Right lobe of liver (tissue), 6 donors: ENCODE measurements around the gene VAMP8. TPM values are rescaled to one million over a fixed set of nuclear protein-coding genes. Genes with fewer than 3 reads are reported as not detected.
A peak's percentile ranks its signal among the peaks of the same experiment; 100 is the strongest.

Experiments used
- ATAC-seq, 4 donors: fragments of 200-7000 bp; cut with Tn5 transposase; one replicate each; pipeline ENCODE4 v1.9.1; 2020; ENCODE audit warnings: mild to moderate bottlenecking in 4 of 4, moderate library complexity in 4 of 4
- DNase-seq, 3 donors: peaks; one replicate each; pipeline ENCODE4 v3.0.0-alpha.2; 2020
- H3K27ac ChIP-seq, 3 donors: fragments of 200-600 bp; one replicate each; pipeline ENCODE4 v1.8.0; 2022
- H3K27me3 ChIP-seq, 2 donors: fragments of 200-600 bp; one replicate each; pipeline ENCODE4 v1.8.0; 2022
- H3K36me3 ChIP-seq, 4 donors: fragments of 200-600 bp; sonication (generic) in 1 of 4; one replicate each; pipeline versions ENCODE4 v1.5.1 to v1.8.0; 2017 to 2022; ENCODE audit warnings: control low read depth in 1 of 4
- H3K4me1 ChIP-seq, 4 donors: fragments of 200-600 bp; sonication (generic) in 1 of 4; one replicate each; pipeline versions ENCODE4 v1.5.1 to v1.8.0; 2017 to 2022; ENCODE audit warnings: control low read depth in 1 of 4
- H3K4me3 ChIP-seq, 3 donors: fragments of 200-600 bp; one replicate each; pipeline ENCODE4 v1.8.0; 2022
- H3K9me3 ChIP-seq, 4 donors: fragments of 200-600 bp; sonication (generic) in 1 of 4; one replicate each; pipeline versions ENCODE4 v1.5.1 to v1.8.0; 2017 to 2022; ENCODE audit warnings: control low read depth in 1 of 4
- CTCF ChIP-seq, 4 donors: fragments of 200-600 bp in 3 of 4; fragments of 450-650 bp in 1 of 4; IDR thresholded peaks; one replicate each; pipeline versions ENCODE4 v1.5.1 to v1.8.0; 2016 to 2022; ENCODE audit warnings: antibody characterized with exemption in 4 of 4, mild to moderate bottlenecking in 2 of 4
- POLR2A ChIP-seq: fragments of 450-650 bp; IDR thresholded peaks from one replicate; pipeline ENCODE4 v1.6.1; 2017; ENCODE audit warnings: antibody characterized with exemption, mild to moderate bottlenecking
- WGBS: methylation state at CpG from one replicate; pipeline ENCODE4 v1.1.6; 2018; ENCODE audit warnings: low coverage, low lambda C conversion rate; ENCODE audit not compliant: insufficient coverage; ENCODE audit errors: missing lambda C conversion rate; 5-methylcytosine and 5-hydroxymethylcytosine counted together
- intact Hi-C, 2 donors: fragments of 100-400 bp; cut with DNase I; formaldehyde crosslinking; loops; one replicate each; pipeline versions ENCODE4 v1.11.2 to v1.14.1; 2022
- total RNA-seq, 6 experiments: library from RNA; depleted of rRNA in 2 of 6; stranded (reverse); fragments of >200 nt in 2 of 6; fragmentation: NEBNext Ultra II Directional in 3 of 6; extraction: Animal tissue kit (Norgen Biotek cat#: 25700) in 3 of 6; gene quantifications; one replicate each; pipeline versions ENCODE4 v1.1.0 to v1.2.4, GENCODE V29; 2016 to 2023
- donor health status: DM: no; HTN: yes; CAD: no.
- donor health status: DM: no; HTN: no; CAD: no.
- donor health status: DM: no; HTN: no; CAD: no.
- donor health status: DM: no; HTN: yes; CAD: no.
- donor health status: DM: no; HTN: yes; CAD: no.

VAMP8 gene
- total RNA-seq, 6 experiments from 2014 or later: 59.5 to 107 (median 74.5) TPM

- H3K36me3 ChIP-seq: peaks cover 6 to 84% (median 42%) of the 10 kb centered on the region in 4 donors
- DNase-seq (peak; percentile 73 to 83 (median 75)), ATAC-seq (peak; percentile 82 to 88 (median 84))
- no peak overlapping the region for H3K4me3 ChIP-seq
- no peak overlapping the region for H3K27ac ChIP-seq
- H3K27me3 ChIP-seq: no peaks in the 10 kb centered on the region
- TF ChIP-seq CTCF (IDR thresholded peaks at IDR 0.05): peak; percentile 94 to 95 (median 95)
- TF ChIP-seq POLR2A: no peak
- H3K4me1 ChIP-seq: no peaks in the 10 kb centered on the region
- 46% methylated on average over 8 of the region's 9 CpGs for WGBS
- intact Hi-C loops: loop anchor here (5.0 kb wide), 2 partner anchors 130 to 135 kb away; partner anchors contain the start of gene SH2D6 (in 1 of the 2)
- H3K9me3 ChIP-seq: no peaks in the 10 kb centered on the region
Measured at GRCh38 chr2:85551698-85552678, 25.4 kb upstream of the VAMP8 start.

- DNase-seq: no peak
- intact Hi-C loops: loop anchor here (5.0 kb wide), 2 partner anchors 131 to 136 kb away; partner anchors contain the start of gene SH2D6 (in 1 of the 2)
- ATAC-seq: no peak
- Histone ChIP-seq H3K4me1 (peaks cover 0 to 4% (median 0%) of the 10 kb centered on the region in 4 donors), H3K4me3 (no peak overlapping the region), H3K27me3 (no peaks in the 10 kb centered on the region), H3K36me3 (peaks cover 6 to 92% (median 45%) of the 10 kb centered on the region in 4 donors), H3K27ac (no peak overlapping the region), H3K9me3 (no peaks in the 10 kb centered on the region)
- TF ChIP-seq CTCF (IDR thresholded peaks at IDR 0.05) (no peak), POLR2A (no peak)
- WGBS: 67% methylated on average over 4 of the region's 6 CpGs
Measured at GRCh38 chr2:85553184-85553583, 24.2 kb upstream of the VAMP8 start.

- DNase-seq (no peak), ATAC-seq (no peak)
- Histone ChIP-seq H3K27me3 (no peaks in the 10 kb centered on the region), H3K9me3 (no peaks in the 10 kb centered on the region), H3K36me3 (peaks cover 8 to 85% (median 41%) of the 10 kb centered on the region in 4 donors), H3K4me1 (peaks cover 0 to 16% (median 12%) of the 10 kb centered on the region in 4 donors), H3K4me3 (no peak overlapping the region), H3K27ac (no peak overlapping the region)
- TF ChIP-seq POLR2A (no peak), CTCF (IDR thresholded peaks at IDR 0.05) (no peak)
- 100% methylated on average over 3 of the region's 3 CpGs for WGBS
- intact Hi-C loops: loop anchor here (5.0 kb wide), 2 partner anchors 133 to 138 kb away; partner anchors contain the start of gene SH2D6 (in 1 of the 2)
Measured at GRCh38 chr2:85554980-85555612, 22.3 kb upstream of the VAMP8 start.

GRCh38 chr2:85557130-85557529 lies 20.3 kb upstream of the VAMP8 start:
- H3K4me3 ChIP-seq: no peak overlapping the region
- DNase-seq: no peak
- WGBS: 91% methylated on average over 5 of the region's 5 CpGs
- no peaks in the 10 kb centered on the region for H3K27me3 ChIP-seq
- no peak for TF ChIP-seq POLR2A
- TF ChIP-seq CTCF (IDR thresholded peaks at IDR 0.05): no peak
- peaks cover 5 to 65% (median 26%) of the 10 kb centered on the region in 4 donors for H3K36me3 ChIP-seq
- no peak overlapping the region for H3K27ac ChIP-seq
- no peak for ATAC-seq
- no peaks in the 10 kb centered on the region for H3K9me3 ChIP-seq
- intact Hi-C loops: no loop called here
- H3K4me1 ChIP-seq: peaks cover 0 to 17% (median 12%) of the 10 kb centered on the region in 4 donors
